K562 (cell line): ENCODE results near the gene SMIM21. TPM values are rescaled to one million over a fixed set of nuclear protein-coding genes. Genes with fewer than 3 reads are reported as not detected.

ENCODE experiments used
- ATAC-seq: fragments of 200-7000 bp; cut with Tn5 transposase; 3 replicates; pipeline ENCODE4 v1.9.1; 2020; ENCODE audit warnings: moderate library complexity
- BruUV-seq: library from RNA; stranded (reverse); fragments of 400-500 nt; replicated peaks from 2 replicates; lab custom pipeline; 2021; lab: Mats Ljungman, UMichigan
- CTCF ChIA-PET: fragments of 300-600 bp; formaldehyde crosslinking; extraction: SDS; loops from one replicate; lab custom pipeline; 2021; ENCODE audit warnings: low intra/inter-chr PET ratio; lab: Yijun Ruan, JAX
- POLR2A ChIA-PET: fragments of 300-600, 350-650 bp; sonication (Branson Sonifier 250); formaldehyde crosslinking; extraction: SDS; loops from one replicate; lab custom pipeline; 2021; ENCODE audit warnings: antibody characterized with exemption, inconsistent platforms; lab: Yijun Ruan, JAX
- DNase-seq, 4 experiments: peaks; one replicate each; pipeline versions ENCODE4 v3.0.0 to v3.0.0-alpha.2; 2011 to 2018; ENCODE audit warnings: low spot score in 3 of 4, mixed read lengths in 3 of 4; ENCODE audit errors: extremely low read depth in 1 of 4
- FAIRE-seq: peaks from 2 replicates; lab custom pipeline; 2011; peaks lifted over from hg19 to GRCh38; lab: Jason Lieb, UNC
- H2AFZ ChIP-seq: 2 replicates; pipeline ENCODE4 v1.6.0; 2011; ENCODE audit warnings: low read depth, low read length, control low read depth, inconsistent platforms
- H3K27ac ChIP-seq: fragments of 200-600 bp; 3 replicates; pipeline ENCODE4 v1.8.0; 2011; ENCODE audit warnings: low read depth, mild to moderate bottlenecking, control low read depth, inconsistent platforms, low read length, moderate library complexity, mixed read lengths; ENCODE audit errors: extremely low read depth
- H3K27me3 ChIP-seq, 2 experiments: fragments of 300-600 bp in 1 of 2; 2 replicates in 1 of 2; 3 replicates in 1 of 2; pipeline versions ENCODE4 v1.6.0 to v1.8.0; 2011; ENCODE audit warnings: inconsistent platforms in 2 of 2, low read length in 2 of 2, mild to moderate bottlenecking in 1 of 2, mixed read lengths in 1 of 2, moderate library complexity in 1 of 2; ENCODE audit not compliant: control insufficient read depth in 2 of 2, insufficient read depth in 2 of 2
- H3K36me3 ChIP-seq: fragments of 300-600 bp; 3 replicates; pipeline ENCODE4 v1.8.0; 2011; ENCODE audit warnings: mild to moderate bottlenecking, low read length, inconsistent platforms; ENCODE audit not compliant: control insufficient read depth, insufficient read depth
- H3K4me1 ChIP-seq, 2 experiments: fragments of 200-600 bp in 1 of 2; replicated peaks in 1 of 2; 2 replicates in 1 of 2; 3 replicates in 1 of 2; pipeline versions ENCODE4 v1.5.1 to v1.8.0; 2011; ENCODE audit warnings: inconsistent platforms in 2 of 2, low read length in 2 of 2, mild to moderate bottlenecking in 1 of 2, mixed read lengths in 1 of 2, moderate library complexity in 1 of 2; ENCODE audit not compliant: control insufficient read depth in 2 of 2, insufficient read depth in 2 of 2
- H3K4me2 ChIP-seq: 2 replicates; pipeline ENCODE4 v1.6.1; 2011; ENCODE audit warnings: low read length, control low read depth, inconsistent platforms, mixed read lengths; ENCODE audit not compliant: insufficient read depth
- H3K4me3 ChIP-seq: fragments of 200-600 bp; sonication (generic), shearing (Covaris generic); 2 replicates; pipeline ENCODE4 v1.5.1; 2016; ENCODE audit warnings: control low read depth, inconsistent platforms
- H3K79me2 ChIP-seq: fragments of 200-600 bp; 3 replicates; pipeline ENCODE4 v1.8.0; 2011; ENCODE audit warnings: low read length, inconsistent platforms; ENCODE audit not compliant: control insufficient read depth, insufficient read depth
- H3K9ac ChIP-seq, 2 experiments: 2 replicates each; pipeline versions ENCODE4 v1.6.0 to v1.6.1; 2011; ENCODE audit warnings: low read depth in 2 of 2, low read length in 2 of 2, control low read depth in 1 of 2, inconsistent platforms in 1 of 2, mild to moderate bottlenecking in 1 of 2, mixed read lengths in 1 of 2; ENCODE audit not compliant: insufficient read depth in 1 of 2
- H3K9me1 ChIP-seq: one replicate; pipeline ENCODE4 v1.6.0; 2011; ENCODE audit warnings: inconsistent platforms, mild to moderate bottlenecking, low read length, moderate library complexity; ENCODE audit not compliant: control insufficient read depth, insufficient read depth
- H3K9me3 ChIP-seq: replicated peaks from 2 replicates; pipeline ENCODE4 v1.5.1; 2011; ENCODE audit warnings: low read depth, low read length, inconsistent platforms; ENCODE audit not compliant: control insufficient read depth, insufficient read depth
- H4K20me1 ChIP-seq: replicated peaks from 2 replicates; pipeline ENCODE4 v1.6.1; 2011; ENCODE audit warnings: low read length, inconsistent platforms, mixed read lengths; ENCODE audit not compliant: control insufficient read depth, insufficient read depth
- BCLAF1 ChIP-seq, 2 experiments: fragments of 450-650 bp in 1 of 2; IDR thresholded peaks; 2 replicates each; pipeline ENCODE4 v1.6.1; 2011 to 2017; ENCODE audit warnings: low read depth in 2 of 2, antibody characterized with exemption in 1 of 2, borderline replicate concordance in 1 of 2, low read length in 1 of 2, mild to moderate bottlenecking in 1 of 2, mixed read lengths in 1 of 2; ENCODE audit not compliant: control insufficient read depth in 1 of 2
- CBX3 ChIP-seq, 2 experiments: IDR thresholded peaks; 1 replicate in 1 of 2; 2 replicates in 1 of 2; pipeline ENCODE4 v1.6.1; 2012; ENCODE audit warnings: inconsistent platforms in 2 of 2, low read length in 2 of 2, borderline replicate concordance in 1 of 2, control low read depth in 1 of 2
- CHAMP1 ChIP-seq: fragments of 450-650 bp; IDR thresholded peaks from 2 replicates; pipeline ENCODE4 v1.6.1; 2016; ENCODE audit warnings: mild to moderate bottlenecking
- FOXP1 ChIP-seq: sonication (generic); formaldehyde crosslinking; IDR thresholded peaks from 2 replicates; pipeline ENCODE4 v1.8.0; 2022; ENCODE audit warnings: mild to moderate bottlenecking, missing genetic modification reagents
- HOXB6 ChIP-seq: fragments of 250-450 bp; sonication (Bioruptor Pico); IDR thresholded peaks from 2 replicates; pipeline ENCODE4 v1.5.1; 2022; ENCODE audit warnings: mild to moderate bottlenecking, borderline replicate concordance
- MBD2 ChIP-seq: sonication (generic); IDR thresholded peaks from 2 replicates; pipeline ENCODE4 v1.6.1; 2016; ENCODE audit warnings: low read depth, borderline replicate concordance
- RFX1 ChIP-seq: fragments of 450-650 bp; IDR thresholded peaks from 2 replicates; pipeline ENCODE4 v1.6.1; 2016; ENCODE audit warnings: mild to moderate bottlenecking, moderate library complexity
- SNAPC5 ChIP-seq: fragments of 250-450 bp; sonication (Bioruptor Pico); IDR thresholded peaks from 2 replicates; pipeline ENCODE4 v1.8.0; 2021; ENCODE audit warnings: moderate library complexity, mild to moderate bottlenecking, inconsistent platforms
- ZFX ChIP-seq: sonication (generic); formaldehyde crosslinking; IDR thresholded peaks from 2 replicates; pipeline ENCODE4 v1.8.0; 2022; ENCODE audit warnings: mild to moderate bottlenecking, missing genetic modification reagents, moderate library complexity
- ZKSCAN3 ChIP-seq: fragments of 250-450 bp; sonication (Bioruptor Pico); IDR thresholded peaks from 2 replicates; pipeline ENCODE4 v1.4.0; 2020
- ZNF436 ChIP-seq: fragments of 250-450, 450-650 bp; sonication (Bioruptor Pico); formaldehyde crosslinking; IDR thresholded peaks from 2 replicates; pipeline ENCODE4 v1.7.0; 2020; ENCODE audit warnings: mild to moderate bottlenecking
- ZNF583 ChIP-seq: fragments of 250-450 bp; sonication (Bioruptor Pico); IDR thresholded peaks from 2 replicates; pipeline ENCODE4 v1.4.0; 2020
- WGBS: fragments of 100-300 bp; shearing (Covaris generic); methylation state at CpG from one replicate; pipeline ENCODE4 v1.1.6; 2016; ENCODE audit warnings: low coverage, mixed read lengths; ENCODE audit not compliant: insufficient coverage; ENCODE audit errors: missing lambda C conversion rate; 5-methylcytosine and 5-hydroxymethylcytosine counted together
- in situ Hi-C: fragments of 300-500 bp; cut with MboI; formaldehyde crosslinking; loops from 4 replicates; pipeline ENCODE4 v1.15.0; 2018; ENCODE audit warnings: inconsistent platforms, mixed read lengths
- intact Hi-C: fragments of 100-400 bp; cut with micrococcal nuclease; formaldehyde crosslinking; loops from 2 replicates; pipeline ENCODE4 v1.14.2; 2022
- polyA plus RNA-seq, 8 experiments: library from polyadenylated mRNA; depleted of rRNA in 4 of 8; stranded (reverse) in 5 of 8; unstranded in 3 of 8; fragments of >200 nt; fragmentation: Nextera tagmentation in 2 of 8; fragmentation: Illumina TruSeq in 1 of 8; extraction: Ambion mirVana in 2 of 8; extraction: Trizol in 1 of 8; gene quantifications; 2 replicates each; pipeline versions ENCODE4 v1.2.1 to v1.2.3, GENCODE V29; 2011 to 2014; ENCODE audit warnings: inconsistent platforms in 1 of 8, missing spikeins in 1 of 8
- total RNA-seq, 7 experiments: library from RNA; depleted of rRNA in 6 of 7; stranded (reverse); fragments of >200 nt in 6 of 7; fragmentation: Illumina TruSeq in 2 of 7; extraction: Trizol in 2 of 7; gene quantifications; 2 replicates each; pipeline versions ENCODE4 v1.2.1 to v1.2.3, GENCODE V29; 2011 to 2021; ENCODE audit warnings: low replicate concordance in 1 of 7

Gene SMIM21
- total and polyA plus RNA-seq, 9 of the 15 experiments (the other 6 are each of a cell fraction or from before 2014, with no cell fraction given): not detected

GRCh38 chr18:75375341-75375740 is 52.2 kb downstream of the SMIM21 start:
- Histone ChIP-seq H3K9me3 (no peaks in the 10 kb centered on the region), H3K27me3 (peaks cover 0 to 9% of the 10 kb centered on the region in 2 experiments; a peak in 2 of 5 replicates), H3K79me2 (no peaks in the 10 kb centered on the region), H3K27ac (no peak overlapping the region), H3K4me3 (no peak overlapping the region), H3K9me1 (no peaks in the 10 kb centered on the region), H3K4me1 (no peaks in the 10 kb centered on the region), H2AFZ (no peak overlapping the region), H3K4me2 (no peak overlapping the region), H3K36me3 (no peaks in the 10 kb centered on the region), H3K9ac (no peak overlapping the region), H4K20me1 (no peaks in the 10 kb centered on the region)
- DNase-seq (no peak), ATAC-seq (no peak), FAIRE-seq (no peak)
- in situ Hi-C loops: no loop called here
- ChIA-PET CTCF (no interaction called here), POLR2A (no interaction called here)
- 7% methylated on average over 6 of the region's 6 CpGs for WGBS
- no TSS peak for BruUV-seq
- TF ChIP-seq MBD2: no peak
- TF ChIP-seq RFX1: no peak
- TF ChIP-seq ZKSCAN3 (CRISPR knock-in tag): no peak
- TF ChIP-seq ZNF583 (CRISPR knock-in tag): no peak
- TF ChIP-seq ZNF436 (CRISPR knock-in tag): no peak
- no peak for TF ChIP-seq CBX3 (IDR thresholded peaks at IDR 0.05; ENCODE audit: borderline replicate concordance in 1 of 2, low read length in 2 of 2)
- intact Hi-C loops: no loop called here

GRCh38 chr18:75374466-75374865 is 53.0 kb downstream of the SMIM21 start:
- Histone ChIP-seq H3K9ac (no peak overlapping the region), H3K9me1 (no peaks in the 10 kb centered on the region), H3K27ac (no peak overlapping the region), H3K36me3 (no peaks in the 10 kb centered on the region), H3K9me3 (no peaks in the 10 kb centered on the region), H3K27me3 (peaks cover 0 to 12% of the 10 kb centered on the region in 2 experiments; a peak in 2 of 5 replicates), H3K4me3 (no peak overlapping the region), H3K4me1 (no peaks in the 10 kb centered on the region), H3K79me2 (no peaks in the 10 kb centered on the region), H3K4me2 (no peak overlapping the region), H2AFZ (no peak overlapping the region), H4K20me1 (no peaks in the 10 kb centered on the region)
- no TSS peak for BruUV-seq
- in situ Hi-C loops (no loop called here), intact Hi-C loops (no loop called here)
- 0% methylated on average over 6 of the region's 6 CpGs for WGBS
- ChIA-PET POLR2A (no interaction called here), CTCF (no interaction called here)
- ATAC-seq: no peak
- FAIRE-seq: no peak
- DNase-seq: no peak
- TF ChIP-seq BCLAF1 (IDR thresholded peaks at IDR 0.05; ENCODE audit: borderline replicate concordance in 1 of 2, control insufficient read depth in 1 of 2, low read depth in 2 of 2, low read length in 1 of 2): no peak
- no peak for TF ChIP-seq ZFX
- no peak for TF ChIP-seq FOXP1 (CRISPR knock-in tag)
- no peak for TF ChIP-seq HOXB6 (CRISPR knock-in tag)
- TF ChIP-seq CHAMP1: no peak
- TF ChIP-seq SNAPC5 (CRISPR knock-in tag): no peak
